Activated T-cell treated with anti-CD3 and anti-CD28 coated beads, Interleukin-2, amount 50 U/mL, for 4 hours (primary cell): Measurements from ENCODE around the gene KANSL2. TPM values are rescaled to one million over a fixed set of nuclear protein-coding genes. Genes with fewer than 3 reads are reported as not detected.

Experiments used
- ATAC-seq, 2 donors: fragments of 200-7000 bp; cut with Tn5 transposase; one replicate each; pipeline ENCODE4 v1.10.0; 2021
- DNase-seq: peaks from one replicate; pipeline ENCODE4 v3.0.0-alpha.2; 2020
- H3K27me3 Mint-ChIP-seq: one replicate; pipeline ENCODE4 v1.8.0; 2021; ENCODE audit warnings: low read depth, mixed read lengths
- H3K36me3 Mint-ChIP-seq: one replicate; pipeline ENCODE4 v1.8.0; 2022; ENCODE audit warnings: mixed read lengths; ENCODE audit not compliant: insufficient read depth
- H3K4me1 Mint-ChIP-seq: one replicate; pipeline ENCODE4 v1.8.0; 2021; ENCODE audit warnings: low read depth, mixed read lengths
- H3K4me3 Mint-ChIP-seq: one replicate; pipeline ENCODE4 v1.8.0; 2021; ENCODE audit warnings: mild to moderate bottlenecking, moderate library complexity, mixed read lengths
- H3K9me3 Mint-ChIP-seq: one replicate; pipeline ENCODE4 v1.8.0; 2021; ENCODE audit warnings: mixed read lengths
- total RNA-seq, 3 donors: library from RNA; stranded (reverse); gene quantifications; one replicate each; pipeline ENCODE4 v1.2.1, GENCODE V29; 2021

The KANSL2 gene
- total RNA-seq, 3 donors from 2014 or later = 47.9 to 68.1 (median 68.0) TPM

DNA sequence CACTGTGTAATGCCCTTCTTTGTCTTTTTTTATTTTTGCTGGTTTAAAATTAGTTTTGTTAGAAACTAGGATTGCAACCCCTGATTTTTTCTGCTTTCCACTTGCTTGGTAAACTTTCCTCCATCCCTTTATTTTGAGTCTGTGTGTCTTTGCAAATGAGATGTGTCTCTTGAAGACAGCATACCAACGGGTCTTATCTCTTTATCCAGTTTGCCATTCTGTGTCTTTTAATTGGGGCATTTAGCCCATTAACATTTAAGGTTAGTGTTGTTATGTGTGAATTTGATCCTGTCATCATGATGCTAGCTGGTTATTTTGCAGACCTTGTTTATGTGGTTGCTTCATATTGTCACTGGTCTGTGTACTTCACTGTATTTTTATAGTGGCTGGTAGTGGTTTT lies 68.7 kb downstream of the KANSL2 start:
- ATAC-seq (no peak), DNase-seq (no peak)
- H3K9me3 Mint-ChIP-seq = peaks cover 42% of the 10 kb centered on the region
- no peak overlapping the region for H3K4me3 Mint-ChIP-seq
- H3K36me3 Mint-ChIP-seq = no peaks in the 10 kb centered on the region
- H3K27me3 Mint-ChIP-seq = peaks cover 29% of the 10 kb centered on the region
- H3K4me1 Mint-ChIP-seq = no peaks in the 10 kb centered on the region

Other genes with a start within 250 kb of the KANSL2 start
- gene ANP32D, start 209.7 kb downstream of the KANSL2 start, total RNA-seq = not detected
- gene C12orf54, start 199.7 kb downstream of the KANSL2 start, total RNA-seq = not detected
- gene OR8S1, start 156.6 kb downstream of the KANSL2 start, total RNA-seq = not detected
- gene LALBA, start 112.2 kb downstream of the KANSL2 start, total RNA-seq = not detected
- 10 to 100 TPM; 33.7 to 37.7 (median 35.9) TPM for gene CCNT1, start 34.5 kb upstream of the KANSL2 start, total RNA-seq
- gene ADCY6, start 106.9 kb upstream of the KANSL2 start, total RNA-seq = under 1 TPM; 0.22 to 0.53 (median 0.40) TPM
- gene CACNB3, start 136.3 kb upstream of the KANSL2 start, total RNA-seq = 1 to 10 TPM; 1.7 to 3.5 (median 2.3) TPM
- 100 to 1,000 TPM; 117 to 127 (median 126) TPM for gene DDX23, start 169.9 kb upstream of the KANSL2 start, total RNA-seq
- gene RND1, start 183.6 kb upstream of the KANSL2 start, total RNA-seq = 1 to 10 TPM; 1.3 to 2.2 (median 2.0) TPM
- 100 to 1,000 TPM; 119 to 171 (median 134) TPM for gene FKBP11, start 243.3 kb upstream of the KANSL2 start, total RNA-seq